Keratinocyte (primary cell): Measurements from ENCODE around the gene NYNRIN.

Experiments
- CTCF ChIP-seq, 3 experiments: IDR thresholded peaks in 1 of 3; conservative IDR thresholded peaks in 1 of 3; optimal IDR thresholded peaks in 1 of 3; 2 replicates in 2 of 3; 3 replicates in 1 of 3; pipeline versions ENCODE3 to v1.5.1; 2011; ENCODE audit warnings: low read length in 3 of 3, mild to moderate bottlenecking in 3 of 3, moderate library complexity in 2 of 3, control low read depth in 1 of 3, inconsistent platforms in 1 of 3; ENCODE audit not compliant: insufficient read depth in 2 of 3; ENCODE audit errors: extremely low read depth in 1 of 3
- EZH2 ChIP-seq: IDR thresholded peaks from one replicate; pipeline ENCODE4 v1.6.1; 2012; ENCODE audit warnings: inconsistent platforms, mild to moderate bottlenecking, low read length, moderate library complexity

DNA sequence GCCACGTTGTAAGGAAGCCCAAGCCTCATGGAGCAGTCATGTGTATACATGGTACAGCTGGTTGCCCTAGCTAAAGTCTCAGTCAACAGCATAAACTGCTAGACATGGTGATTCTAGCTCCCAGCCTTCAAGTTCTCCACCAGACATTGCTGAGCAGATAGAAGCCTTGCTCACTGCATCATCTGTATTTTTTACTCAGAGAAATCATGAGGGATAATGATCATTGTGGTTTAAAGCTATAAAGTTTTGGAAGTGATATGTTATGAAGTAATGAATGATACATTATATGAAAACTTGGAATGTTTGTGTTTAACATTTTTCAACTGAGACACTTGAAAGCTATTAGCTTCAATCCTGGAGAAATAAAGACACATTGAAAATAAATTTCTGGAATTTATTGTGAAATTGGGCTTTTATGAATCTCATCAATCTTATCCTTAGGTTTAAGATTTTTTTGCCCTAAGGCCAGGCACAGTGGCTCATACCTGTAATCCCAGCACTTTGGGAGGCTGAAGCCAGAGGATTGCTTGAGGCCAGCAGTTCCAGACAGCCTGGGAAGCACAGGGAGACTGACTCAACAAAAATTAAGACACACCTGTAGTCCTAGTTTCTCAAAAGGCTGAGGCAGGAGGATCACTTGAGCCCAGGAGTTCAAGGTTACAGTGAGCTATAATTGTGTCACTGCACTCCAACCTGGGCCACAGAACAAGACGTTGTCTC is 36.4 kb upstream of the NYNRIN start:
- TF ChIP-seq CTCF (optimal IDR thresholded peaks at IDR 0.05 in 1 of 3, IDR thresholded peaks at IDR 0.05 in 1 of 3, conservative IDR thresholded peaks at IDR 0.05 in 1 of 3; ENCODE audit: extremely low read depth in 1 of 3, insufficient read depth in 2 of 3, low read length in 3 of 3) (no peak), EZH2 (no peak)
